K562 (cell line): ENCODE data around the gene SYNGR3. TPM values are rescaled to one million over a fixed set of nuclear protein-coding genes. Genes with fewer than 3 reads are reported as not detected.

Source experiments
- BRF2 ChIP-seq: IDR thresholded peaks from 3 replicates; pipeline ENCODE4 v1.6.1; 2011; ENCODE audit warnings: borderline replicate concordance, mild to moderate bottlenecking; ENCODE audit not compliant: insufficient read length, insufficient read depth
- DIDO1 ChIP-seq: fragments of 450-650 bp; IDR thresholded peaks from 2 replicates; pipeline ENCODE4 v1.6.1; 2016; ENCODE audit warnings: low read depth, missing biosample characterization, missing genetic modification characterization
- FOXO4 ChIP-seq: fragments of 450-650 bp; formaldehyde crosslinking; IDR thresholded peaks from 2 replicates; pipeline ENCODE4 v1.4.0; 2020; ENCODE audit warnings: mild to moderate bottlenecking, moderate library complexity
- JUNB ChIP-seq: fragments of 450-650 bp; formaldehyde crosslinking; conservative IDR thresholded peaks from 2 replicates; pipeline ENCODE4 v1.4.0; 2020; ENCODE audit warnings: mild to moderate bottlenecking
- RBM34 ChIP-seq: fragments of 200-400 bp; formaldehyde crosslinking; IDR thresholded peaks from 2 replicates; pipeline ENCODE4 v1.6.1; 2018; ENCODE audit warnings: low read length, borderline replicate concordance; ENCODE audit not compliant: insufficient read depth
- TCF7L2 ChIP-seq: fragments of 150-350 bp; IDR thresholded peaks from 2 replicates; pipeline ENCODE4 v1.6.1; 2016; ENCODE audit warnings: low read depth, mild to moderate bottlenecking, low read length, moderate library complexity
- XRCC5 ChIP-seq: fragments of 200-400 bp; formaldehyde crosslinking; IDR thresholded peaks from 2 replicates; pipeline ENCODE4 v1.6.1; 2017; ENCODE audit warnings: low read depth, mild to moderate bottlenecking, low read length
- ZFX ChIP-seq: sonication (generic); formaldehyde crosslinking; IDR thresholded peaks from 2 replicates; pipeline ENCODE4 v1.8.0; 2022; ENCODE audit warnings: mild to moderate bottlenecking, missing genetic modification reagents, moderate library complexity
- ZNF592 ChIP-seq: fragments of 450-650 bp; IDR thresholded peaks from 2 replicates; pipeline ENCODE4 v1.6.1; 2017; ENCODE audit warnings: antibody characterized with exemption, mild to moderate bottlenecking
- polyA plus RNA-seq, 8 experiments: library from polyadenylated mRNA; depleted of rRNA in 4 of 8; stranded (reverse) in 5 of 8; unstranded in 3 of 8; fragments of >200 nt; fragmentation: Nextera tagmentation in 2 of 8; fragmentation: Illumina TruSeq in 1 of 8; extraction: Ambion mirVana in 2 of 8; extraction: Trizol in 1 of 8; gene quantifications; 2 replicates each; pipeline versions ENCODE4 v1.2.1 to v1.2.3, GENCODE V29; 2011 to 2014; ENCODE audit warnings: inconsistent platforms in 1 of 8, missing spikeins in 1 of 8
- total RNA-seq, 7 experiments: library from RNA; depleted of rRNA in 6 of 7; stranded (reverse); fragments of >200 nt in 6 of 7; fragmentation: Illumina TruSeq in 2 of 7; extraction: Trizol in 2 of 7; gene quantifications; 2 replicates each; pipeline versions ENCODE4 v1.2.1 to v1.2.3, GENCODE V29; 2011 to 2021; ENCODE audit warnings: low replicate concordance in 1 of 7
- TF ChIP-seq, protein P1 (sequence below), 2 experiments: fragments of 450-650 bp in 1 of 2; sonication (generic) in 1 of 2; formaldehyde crosslinking; conservative IDR thresholded peaks; 2 replicates each; pipeline versions ENCODE4 v1.4.0 to v1.8.1; 2020 to 2022; ENCODE audit warnings: mild to moderate bottlenecking in 1 of 2, missing genetic modification reagents in 1 of 2
- TF ChIP-seq, protein P2 (sequence below), 2 experiments: fragments of 200-800 bp in 1 of 2; sonication (Bioruptor generic) in 1 of 2; sonication (generic) in 1 of 2; formaldehyde crosslinking in 1 of 2; IDR thresholded peaks in 1 of 2; conservative IDR thresholded peaks in 1 of 2; 2 replicates each; pipeline versions ENCODE4 v1.5.0 to v1.6.1; 2016 to 2020; ENCODE audit warnings: missing compliant biosample characterization in 1 of 2, missing genetic modification characterization in 1 of 2, missing genetic modification reagents in 1 of 2
- TF ChIP-seq, protein P3 (sequence below): sonication (generic); formaldehyde crosslinking; IDR thresholded peaks from 2 replicates; pipeline ENCODE4 v1.8.0; 2022; ENCODE audit warnings: mild to moderate bottlenecking, missing genetic modification reagents
- TF ChIP-seq, protein P4 (sequence below): fragments of 450-650 bp; formaldehyde crosslinking; IDR thresholded peaks from 2 replicates; pipeline ENCODE4 v1.4.0; 2020; ENCODE audit warnings: mild to moderate bottlenecking

The SYNGR3 gene
- total and polyA plus RNA-seq, 9 of the 15 experiments (the other 6 are each of a cell fraction or from before 2014, with no cell fraction given), result 3.7 to 69.2 (median 36.3) TPM

DNA sequence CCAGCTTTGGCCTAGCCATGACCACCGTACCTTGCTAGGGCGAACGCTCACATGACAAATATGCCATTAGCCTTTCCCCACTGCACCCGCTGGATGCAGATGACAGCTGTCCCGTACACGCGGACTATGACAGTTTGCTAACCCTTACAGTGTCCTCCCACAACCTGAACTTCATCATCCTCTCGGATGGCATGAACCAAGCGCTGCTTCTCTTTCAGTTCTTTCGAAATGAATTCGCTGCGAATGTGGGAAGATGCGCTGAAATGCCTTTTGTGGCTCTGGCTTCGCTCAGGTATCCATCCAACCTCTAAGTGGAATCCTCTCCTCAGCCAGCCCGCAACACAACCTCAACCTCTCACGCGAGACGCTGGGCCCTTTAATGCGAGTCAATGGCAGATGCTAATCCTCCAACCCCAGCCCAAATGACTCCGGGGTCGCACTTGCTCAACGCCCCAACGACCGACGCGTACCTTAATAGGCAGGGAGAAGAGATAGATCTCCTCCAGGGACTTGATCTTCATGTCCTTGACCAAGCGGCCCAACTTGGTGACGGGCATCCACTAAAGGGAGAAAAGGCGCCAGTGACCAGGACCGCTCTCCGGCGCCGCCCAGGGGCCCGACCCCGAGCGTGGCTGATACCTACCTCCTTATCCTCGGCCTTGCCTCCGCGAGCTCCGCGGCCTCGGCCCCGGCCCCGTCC lies 25.8 kb upstream of the SYNGR3 start (continued):
- TF ChIP-seq, protein P1, sequence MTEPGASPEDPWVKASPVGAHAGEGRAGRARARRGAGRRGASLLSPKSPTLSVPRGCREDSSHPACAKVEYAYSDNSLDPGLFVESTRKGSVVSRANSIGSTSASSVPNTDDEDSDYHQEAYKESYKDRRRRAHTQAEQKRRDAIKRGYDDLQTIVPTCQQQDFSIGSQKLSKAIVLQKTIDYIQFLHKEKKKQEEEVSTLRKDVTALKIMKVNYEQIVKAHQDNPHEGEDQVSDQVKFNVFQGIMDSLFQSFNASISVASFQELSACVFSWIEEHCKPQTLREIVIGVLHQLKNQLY (CRISPR knock-in tag; conservative IDR thresholded peaks at IDR 0.05), result no peak
- TF ChIP-seq, protein P2, sequence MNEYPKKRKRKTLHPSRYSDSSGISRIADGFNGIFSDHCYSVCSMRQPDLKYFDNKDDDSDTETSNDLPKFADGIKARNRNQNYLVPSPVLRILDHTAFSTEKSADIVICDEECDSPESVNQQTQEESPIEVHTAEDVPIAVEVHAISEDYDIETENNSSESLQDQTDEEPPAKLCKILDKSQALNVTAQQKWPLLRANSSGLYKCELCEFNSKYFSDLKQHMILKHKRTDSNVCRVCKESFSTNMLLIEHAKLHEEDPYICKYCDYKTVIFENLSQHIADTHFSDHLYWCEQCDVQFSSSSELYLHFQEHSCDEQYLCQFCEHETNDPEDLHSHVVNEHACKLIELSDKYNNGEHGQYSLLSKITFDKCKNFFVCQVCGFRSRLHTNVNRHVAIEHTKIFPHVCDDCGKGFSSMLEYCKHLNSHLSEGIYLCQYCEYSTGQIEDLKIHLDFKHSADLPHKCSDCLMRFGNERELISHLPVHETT (CRISPR knock-in tag; conservative IDR thresholded peaks at IDR 0.05 in 1 of 2, IDR thresholded peaks at IDR 0.05 in 1 of 2), result no peak
- no peak for TF ChIP-seq ZFX (CRISPR knock-in tag)
- TF ChIP-seq XRCC5, result no peak
- TF ChIP-seq JUNB (CRISPR knock-in tag), result no peak
- TF ChIP-seq FOXO4 (CRISPR knock-in tag), result no peak; the same call in 1 of the 2 replicates
- TF ChIP-seq BRF2, result no peak
- no peak for TF ChIP-seq RBM34
- no peak for TF ChIP-seq TCF7L2
- TF ChIP-seq, protein P3, sequence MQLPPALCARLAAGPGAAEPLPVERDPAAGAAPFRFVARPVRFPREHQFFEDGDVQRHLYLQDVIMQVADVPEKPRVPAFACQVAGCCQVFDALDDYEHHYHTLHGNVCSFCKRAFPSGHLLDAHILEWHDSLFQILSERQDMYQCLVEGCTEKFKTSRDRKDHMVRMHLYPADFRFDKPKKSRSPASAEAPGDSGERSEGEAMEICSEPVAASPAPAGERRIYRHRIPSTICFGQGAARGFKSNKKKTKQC (CRISPR knock-in tag), result no peak
- TF ChIP-seq ZNF592, result no peak
- TF ChIP-seq, protein P4, sequence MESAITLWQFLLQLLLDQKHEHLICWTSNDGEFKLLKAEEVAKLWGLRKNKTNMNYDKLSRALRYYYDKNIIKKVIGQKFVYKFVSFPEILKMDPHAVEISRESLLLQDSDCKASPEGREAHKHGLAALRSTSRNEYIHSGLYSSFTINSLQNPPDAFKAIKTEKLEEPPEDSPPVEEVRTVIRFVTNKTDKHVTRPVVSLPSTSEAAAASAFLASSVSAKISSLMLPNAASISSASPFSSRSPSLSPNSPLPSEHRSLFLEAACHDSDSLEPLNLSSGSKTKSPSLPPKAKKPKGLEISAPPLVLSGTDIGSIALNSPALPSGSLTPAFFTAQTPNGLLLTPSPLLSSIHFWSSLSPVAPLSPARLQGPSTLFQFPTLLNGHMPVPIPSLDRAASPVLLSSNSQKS (CRISPR knock-in tag), result no peak
- no peak for TF ChIP-seq DIDO1 (tag)
